KBM-7 (cell line): ENCODE results near the gene CLEC10A.
"Not testable (repeated sequence)": the region's sequence is repeated elsewhere in the genome, so short reads cannot be mapped to it uniquely, and the experiment has no call there.

ENCODE experiments used
- DNase-seq: peaks from one replicate; pipeline ENCODE4 v3.0.0-alpha.2; 2015
- in situ Hi-C: fragments of 300-500 bp; cut with MboI; formaldehyde crosslinking; loops from 2 replicates; pipeline ENCODE4 v1.14.3; 2020; ENCODE audit warnings: low sequenced_read_pairs, low pct_unique_long_range_greater_than_20kb, mixed read lengths

The CLEC10A gene

DNA sequence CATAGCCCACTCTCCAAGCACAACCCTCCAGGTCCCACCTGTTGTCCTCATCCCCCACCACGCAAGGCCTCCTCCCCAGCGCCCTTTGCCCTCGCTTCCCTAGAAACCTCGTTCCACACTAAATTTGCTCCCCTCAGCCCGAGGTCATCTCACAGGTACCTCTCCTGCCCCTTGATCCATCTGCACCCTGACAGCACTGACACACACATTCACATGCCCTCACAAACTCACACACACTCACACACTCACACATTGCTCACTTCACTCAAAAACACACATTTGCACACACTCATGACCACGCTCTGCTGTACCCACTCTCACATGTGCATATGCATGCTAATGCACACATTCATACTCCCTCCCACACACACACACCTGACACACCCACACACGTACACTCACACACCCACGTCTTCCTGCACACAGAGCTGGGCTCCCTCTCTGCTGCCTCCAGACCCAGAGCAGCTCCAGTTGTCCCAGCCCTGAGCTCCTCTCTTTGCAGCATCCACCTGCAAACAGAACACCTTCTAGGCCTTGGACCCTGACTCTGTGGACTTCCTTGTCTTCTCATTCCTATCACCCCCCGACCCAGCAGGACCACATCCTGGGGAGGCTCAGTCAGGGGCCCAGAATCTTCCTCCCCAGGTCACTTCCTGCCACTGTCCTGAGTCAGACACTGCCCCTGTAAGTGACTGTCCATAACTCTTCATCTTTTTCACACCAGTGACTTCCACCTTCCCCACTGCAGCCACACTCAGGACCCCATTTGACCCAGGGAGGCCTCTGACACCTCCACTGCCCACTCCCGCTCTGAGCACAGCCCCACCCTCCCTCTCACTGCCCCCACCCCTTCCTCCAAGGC is 29.6 kb upstream of the CLEC10A start:
- DNase-seq = no peak
- in situ Hi-C loops = no loop called here

DNA sequence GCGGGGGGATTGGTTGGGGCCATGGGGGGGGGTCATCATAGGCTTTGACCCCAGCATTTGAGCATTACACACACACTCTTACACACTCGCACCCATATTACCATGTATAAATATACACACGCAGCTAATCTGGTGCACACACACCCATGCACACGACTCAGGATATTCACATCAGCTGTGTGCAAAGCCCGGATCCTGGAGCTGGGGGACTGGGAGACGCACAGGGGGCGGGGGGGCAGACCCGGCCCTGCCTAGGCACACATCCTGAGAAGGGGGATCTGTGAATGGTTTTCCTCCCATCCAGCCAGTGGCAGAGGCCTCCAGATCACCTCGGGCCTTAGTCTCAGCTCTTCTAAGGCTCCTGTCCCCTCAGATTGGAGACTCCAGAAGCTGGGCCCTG is 28.9 kb upstream of the CLEC10A start:
- DNase-seq = no peak
- in situ Hi-C loops = no loop called here

DNA sequence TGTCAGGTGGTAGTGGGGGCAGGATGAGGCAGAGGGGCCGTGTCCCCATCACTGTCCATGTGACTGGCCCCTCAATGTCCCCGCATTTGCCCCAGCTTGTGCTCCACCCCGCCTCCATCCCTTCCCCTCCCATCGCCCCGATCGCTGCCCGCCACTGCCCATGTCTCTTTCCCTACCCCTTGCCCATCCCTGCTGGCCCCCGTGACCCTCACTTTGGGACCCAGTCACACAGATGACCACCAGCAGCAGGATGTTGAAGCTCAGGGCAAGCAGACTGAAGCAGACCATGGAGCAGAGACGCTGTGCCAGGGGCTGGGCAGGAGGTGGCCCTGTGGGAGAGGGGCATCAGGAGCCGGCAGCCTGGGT is 28.5 kb upstream of the CLEC10A start:
- DNase-seq = no peak
- in situ Hi-C loops = no loop called here

DNA sequence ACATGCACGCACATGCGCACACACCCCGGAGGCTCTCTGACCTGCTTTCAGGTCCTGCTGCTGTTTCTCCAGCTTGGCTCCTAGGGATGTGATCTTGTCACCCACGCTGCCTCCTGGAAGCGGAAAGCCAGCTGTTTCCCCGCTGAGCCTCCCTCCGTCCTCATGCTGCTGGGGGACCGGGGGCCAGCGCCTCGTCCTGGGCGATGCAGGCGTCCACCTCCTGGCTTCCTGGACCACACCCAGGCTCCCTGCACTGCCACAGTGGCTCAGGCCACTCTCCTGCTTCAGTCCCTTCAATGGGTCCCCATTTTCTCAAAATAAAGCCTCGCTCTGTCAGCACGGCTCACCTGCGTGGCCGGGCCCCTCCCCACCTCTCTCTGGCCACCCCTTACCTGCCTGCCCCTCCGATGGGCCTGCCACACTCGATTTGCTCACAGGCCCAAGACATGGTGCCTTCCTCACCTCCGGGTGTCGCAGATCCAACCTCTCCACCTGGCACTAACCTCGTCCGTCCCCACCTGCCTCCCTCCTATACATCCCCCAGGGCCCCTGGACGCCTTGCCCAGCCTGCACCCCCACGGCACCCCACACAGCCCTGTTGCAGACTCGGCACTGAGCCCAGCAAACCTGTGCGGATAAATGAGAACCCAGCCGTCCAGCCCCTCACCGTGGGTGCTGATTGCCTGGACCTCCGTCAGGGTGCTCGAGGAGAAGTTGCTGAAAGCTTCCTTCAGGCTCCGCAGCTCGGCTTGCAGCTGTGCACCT is 27.9 kb upstream of the CLEC10A start:
- DNase-seq = no peak
- in situ Hi-C loops = no loop called here

DNA sequence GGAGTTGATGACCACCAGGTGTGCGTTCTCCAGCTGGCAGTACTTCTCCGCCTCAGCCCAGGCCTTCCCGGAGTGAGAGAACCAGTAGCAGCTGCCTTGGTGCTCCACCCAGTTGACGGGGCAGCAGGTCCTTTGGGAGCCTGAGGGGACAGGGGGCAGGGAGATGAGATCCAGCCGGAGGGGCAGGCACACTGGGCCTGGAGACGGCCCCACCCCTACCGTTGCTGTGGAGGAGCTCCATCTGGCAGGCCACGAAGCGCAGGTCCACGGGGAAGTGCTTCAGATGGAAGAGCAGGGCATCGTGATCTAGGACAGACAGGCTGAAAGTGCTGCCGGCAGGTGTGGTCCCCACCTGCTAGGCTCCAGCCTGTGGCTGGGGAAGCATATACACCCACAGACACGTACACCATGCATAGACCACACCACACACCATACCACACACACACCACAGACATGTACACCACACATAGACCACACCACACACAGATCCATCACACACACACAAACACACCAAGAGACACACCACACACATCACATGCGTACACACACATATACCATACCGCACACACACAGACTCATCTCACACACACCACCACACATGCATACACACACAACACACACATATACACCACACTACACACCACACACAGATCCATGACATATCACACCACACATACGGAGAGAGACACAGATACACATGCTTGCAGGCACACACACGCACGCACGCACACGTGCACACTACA is 27.1 kb upstream of the CLEC10A start:
- no peak for DNase-seq
- in situ Hi-C loops = no loop called here

DNA sequence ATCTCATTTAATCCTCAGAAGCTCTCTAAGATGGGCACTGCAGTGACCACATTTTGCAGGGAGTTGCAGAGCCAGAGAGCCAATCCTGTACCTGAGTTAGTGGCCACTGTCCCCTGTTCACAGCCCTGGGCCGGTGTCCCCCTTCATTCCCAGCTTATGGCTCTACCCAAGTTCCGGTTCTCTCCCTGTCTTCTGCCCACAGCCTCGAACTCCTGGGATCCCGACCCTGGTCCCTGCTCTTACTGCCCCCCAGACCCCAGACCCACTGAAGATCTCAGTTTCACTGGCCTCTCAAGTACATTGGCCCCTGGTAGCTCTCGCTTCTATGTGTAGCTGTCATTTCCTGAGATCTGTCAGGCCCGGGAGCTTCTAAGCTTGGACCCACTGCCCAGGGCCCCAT is 22.4 kb upstream of the CLEC10A start:
- DNase-seq = no peak
- in situ Hi-C loops = no loop called here

DNA sequence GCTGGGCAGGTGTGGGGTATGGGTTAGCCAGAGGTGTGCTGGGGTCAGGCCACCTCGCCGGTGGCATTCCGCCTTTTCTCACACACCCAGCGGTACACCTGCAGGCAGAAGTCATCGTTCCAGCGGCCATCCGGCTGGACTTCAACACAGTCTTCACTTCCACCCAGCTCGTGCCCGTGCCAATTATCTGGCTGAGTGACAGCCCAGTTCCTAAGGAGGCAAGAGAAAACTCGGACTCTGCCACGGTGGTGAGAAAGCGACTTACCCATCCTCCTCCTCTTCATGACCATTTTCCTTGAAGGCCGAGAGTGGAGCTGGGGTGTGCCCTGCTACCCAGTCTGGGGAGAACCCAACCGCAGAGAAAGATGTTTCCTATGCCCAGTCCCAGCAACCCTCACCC is 21.5 kb upstream of the CLEC10A start:
- in situ Hi-C loops = no loop called here

DNA sequence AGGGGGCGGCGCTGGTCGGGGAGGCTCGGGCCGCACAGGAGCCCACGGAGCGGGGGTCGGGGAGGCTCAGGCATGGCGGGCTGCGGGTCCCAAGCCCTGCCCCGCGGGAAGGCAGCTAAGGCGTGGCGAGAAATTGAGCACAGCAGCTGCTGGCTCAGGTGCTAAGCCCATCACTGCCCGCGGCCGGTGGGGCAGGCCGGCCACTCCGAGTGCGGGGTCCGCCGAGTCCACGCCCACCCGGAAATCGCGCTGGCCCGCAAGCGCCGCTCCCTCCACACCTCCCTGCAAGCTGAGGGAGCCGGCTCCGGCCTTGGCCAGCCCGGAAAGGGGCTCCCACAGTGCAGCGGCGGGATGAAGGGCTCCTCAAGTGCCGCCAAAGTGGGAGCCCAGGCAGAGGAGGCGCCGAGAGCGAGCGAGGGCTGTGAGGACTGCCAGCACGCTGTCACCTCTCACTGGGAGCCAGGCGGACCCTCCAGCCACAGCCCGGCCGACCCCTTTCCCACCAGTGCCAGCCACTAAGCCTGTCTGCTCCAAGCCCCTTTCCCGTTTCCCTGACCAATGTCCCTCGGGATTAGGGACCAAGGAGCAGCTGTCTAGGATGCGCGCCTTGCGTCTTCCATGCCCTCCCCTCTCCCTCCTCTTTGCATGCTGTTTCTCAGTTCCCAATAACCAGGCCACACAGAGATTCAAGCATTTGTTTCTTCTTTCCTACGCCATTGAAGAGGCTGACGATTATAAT is 20.8 kb upstream of the CLEC10A start:
- DNase-seq, in situ Hi-C loops: not testable (repeated sequence)

More for the DNA sequence above, 21.5 kb upstream of the CLEC10A start:
- no peak for DNase-seq

DNA sequence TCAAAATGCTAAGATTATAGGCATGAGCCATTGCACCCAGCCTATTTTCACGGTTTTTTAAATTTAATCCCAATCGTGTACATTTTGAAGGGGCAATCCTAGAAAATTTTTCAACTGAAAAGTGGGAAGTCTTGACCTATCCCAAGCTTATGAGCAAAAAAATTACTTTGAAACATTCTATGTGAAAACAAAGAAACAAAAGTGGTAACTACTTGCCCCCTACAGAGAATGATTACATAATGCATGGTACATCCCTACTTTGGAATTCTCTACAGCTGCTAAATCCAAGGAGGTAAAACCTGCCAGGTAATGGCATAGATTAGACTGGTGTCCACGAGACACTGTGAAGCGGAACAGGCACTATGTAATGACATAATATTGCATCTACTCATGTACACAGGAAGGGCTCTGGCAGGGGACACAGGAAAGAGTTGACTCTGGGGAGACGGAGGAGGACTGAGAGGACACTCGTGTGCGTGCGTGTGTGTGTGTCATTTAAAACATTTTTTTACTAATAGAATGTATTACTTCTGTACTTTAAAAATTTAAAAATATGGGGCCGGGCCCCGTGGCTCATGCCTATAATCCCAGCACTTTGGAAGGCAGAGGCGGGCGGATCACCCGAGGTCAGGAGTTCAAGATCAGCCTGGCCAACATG is 18.9 kb upstream of the CLEC10A start:
- DNase-seq = no peak
- in situ Hi-C loops = no loop called here

DNA sequence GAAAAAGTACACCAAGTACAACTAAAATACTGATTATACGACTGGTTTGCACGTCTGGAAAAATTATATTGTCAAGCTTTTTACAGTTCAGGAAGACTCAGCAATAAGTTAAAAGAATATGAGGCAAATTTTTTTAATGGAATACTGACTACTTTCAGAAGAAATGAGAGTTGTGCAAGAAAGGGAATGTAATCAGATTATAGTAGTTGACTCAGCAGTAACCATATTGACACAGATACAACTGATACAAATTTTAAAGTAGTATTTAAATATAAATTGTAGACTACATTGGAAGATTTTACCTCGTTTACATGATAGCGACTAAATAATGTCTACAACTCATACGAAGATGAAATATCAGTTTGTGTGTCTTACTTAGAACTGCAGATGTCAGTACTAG is 17.9 kb upstream of the CLEC10A start:
- DNase-seq = no peak
- in situ Hi-C loops = no loop called here

DNA sequence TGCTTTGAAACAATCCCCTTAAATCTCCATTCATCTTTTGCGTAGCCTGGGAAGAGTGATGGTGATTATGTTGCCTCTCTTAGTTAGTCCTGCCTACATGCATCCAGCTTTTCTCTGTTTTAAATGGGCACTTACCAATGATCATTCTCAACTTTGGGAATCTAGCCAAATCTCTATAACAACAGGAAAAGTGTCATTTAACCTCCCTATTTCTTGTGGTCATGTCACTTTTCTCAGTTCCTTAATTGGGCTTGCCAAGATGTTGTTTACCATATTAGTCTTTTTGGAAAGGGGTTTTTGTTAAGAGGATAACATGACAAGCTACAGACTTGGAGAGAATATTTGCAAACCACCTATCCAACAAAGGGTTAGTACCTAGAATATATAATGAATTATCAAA is 15.6 kb upstream of the CLEC10A start:
- DNase-seq = peak; percentile 74
- in situ Hi-C loops = no loop called here

DNA sequence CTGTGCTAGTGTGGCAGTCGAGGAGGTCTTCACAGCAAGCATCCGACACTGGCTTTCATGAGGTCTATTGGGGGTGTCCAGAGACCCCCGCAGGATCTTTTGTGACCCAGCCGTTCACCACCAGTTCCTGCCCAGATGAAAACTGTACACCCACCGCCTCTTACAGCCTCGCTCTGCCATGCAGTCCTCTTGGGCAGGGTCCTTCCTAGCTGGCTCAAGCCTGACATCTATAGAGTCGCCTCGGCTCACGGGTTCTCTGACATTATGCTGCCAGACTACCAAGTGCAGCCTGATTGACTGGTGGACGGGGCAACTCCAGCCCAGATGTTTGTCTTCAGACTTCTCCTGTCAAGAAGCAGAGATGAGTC is 14.6 kb upstream of the CLEC10A start:
- in situ Hi-C loops = no loop called here
- no peak for DNase-seq

DNA sequence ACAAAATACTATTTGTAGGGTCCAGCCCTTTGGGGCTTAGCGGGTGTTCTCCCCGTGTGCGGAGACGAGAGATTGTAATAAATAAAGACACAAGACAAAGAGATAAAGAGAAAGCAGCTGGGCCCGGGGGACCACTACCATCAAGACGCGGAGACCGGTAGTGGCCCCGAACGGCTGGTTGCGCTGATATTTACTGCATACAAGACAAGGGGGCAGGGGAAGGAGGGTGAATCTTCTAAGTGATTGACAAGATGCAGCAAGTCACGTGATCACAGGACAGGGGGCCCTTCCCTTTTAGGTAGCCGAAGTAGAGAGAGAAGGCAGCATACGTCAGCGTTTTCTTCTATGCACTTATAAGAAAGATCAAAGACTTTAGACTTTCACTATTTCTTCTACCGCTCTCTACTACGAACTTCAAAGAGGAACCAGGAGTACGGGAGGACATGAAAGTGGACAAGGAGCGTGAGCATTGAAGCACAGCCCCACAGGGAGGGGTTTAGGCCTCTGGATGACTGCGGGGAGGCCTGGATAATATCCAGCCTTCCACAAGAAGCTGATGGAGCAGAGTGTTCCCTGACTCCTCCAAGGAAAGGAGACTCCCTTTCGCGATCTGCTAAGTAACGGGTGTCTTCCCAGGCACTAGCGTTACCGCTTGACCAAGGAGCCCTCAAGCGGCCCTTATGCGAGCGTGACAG is 11.4 kb upstream of the CLEC10A start:
- DNase-seq, in situ Hi-C loops: not testable (repeated sequence)

DNA sequence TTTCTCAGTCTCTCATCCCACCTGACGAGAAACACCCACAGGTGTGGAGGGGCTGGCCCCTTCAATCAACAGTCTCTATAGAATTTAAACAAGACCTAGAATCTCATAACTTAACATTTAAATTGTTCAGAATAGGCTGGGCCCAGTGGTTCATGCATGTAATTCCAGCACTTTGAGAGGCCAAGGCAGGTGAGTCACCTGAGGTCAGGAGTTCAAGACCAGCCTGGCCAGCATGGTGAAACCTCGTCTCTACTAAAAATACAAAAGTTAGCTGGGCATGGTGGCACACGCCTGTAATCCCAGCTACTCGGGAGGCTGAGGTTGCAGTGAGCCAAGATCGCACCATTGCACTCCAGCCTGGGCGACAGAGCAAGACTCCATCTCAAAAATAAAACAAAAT is 9.5 kb upstream of the CLEC10A start:
- in situ Hi-C loops, DNase-seq: not testable (repeated sequence)

DNA sequence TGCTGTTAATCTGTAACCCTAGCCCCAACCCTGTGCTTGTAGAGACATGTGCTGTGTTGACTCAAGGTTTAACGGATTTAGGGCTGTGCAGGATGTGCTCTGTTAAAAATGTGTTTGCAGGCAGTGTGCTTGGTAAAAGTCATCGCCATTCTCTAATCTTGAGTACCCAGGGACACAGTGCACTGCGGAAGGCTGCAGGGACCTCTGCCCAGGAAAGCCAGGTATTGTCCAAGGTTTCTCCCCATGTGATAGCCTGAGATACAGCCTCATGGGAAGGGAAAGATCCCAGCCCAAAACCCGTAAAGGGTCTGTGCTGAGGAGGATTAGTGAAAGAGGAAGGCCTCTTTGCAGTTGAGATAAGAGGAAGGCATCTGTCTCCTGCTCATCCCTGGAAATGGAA is 8.4 kb upstream of the CLEC10A start:
- DNase-seq, in situ Hi-C loops: not testable (repeated sequence)

DNA sequence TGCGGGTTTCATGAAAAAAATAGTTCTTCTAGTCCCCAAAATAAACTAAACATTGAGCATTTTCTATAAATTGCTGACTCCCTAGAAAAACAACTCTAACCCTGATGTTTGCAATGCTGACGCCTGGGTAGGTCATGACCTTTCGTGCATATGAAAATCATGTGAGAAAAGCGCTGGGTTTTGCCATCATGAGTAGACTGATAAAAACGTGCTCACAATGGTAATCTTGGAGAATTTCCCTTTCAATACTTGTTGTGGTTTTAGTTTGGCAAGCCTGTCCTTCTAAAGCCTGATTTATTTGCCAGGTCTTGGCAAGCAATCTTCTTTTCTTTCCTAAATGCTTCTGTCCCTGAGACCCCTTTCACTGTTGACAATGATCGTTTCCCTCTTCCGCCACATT is 4.0 kb upstream of the CLEC10A start:
- in situ Hi-C loops = no loop called here
- no peak for DNase-seq

DNA sequence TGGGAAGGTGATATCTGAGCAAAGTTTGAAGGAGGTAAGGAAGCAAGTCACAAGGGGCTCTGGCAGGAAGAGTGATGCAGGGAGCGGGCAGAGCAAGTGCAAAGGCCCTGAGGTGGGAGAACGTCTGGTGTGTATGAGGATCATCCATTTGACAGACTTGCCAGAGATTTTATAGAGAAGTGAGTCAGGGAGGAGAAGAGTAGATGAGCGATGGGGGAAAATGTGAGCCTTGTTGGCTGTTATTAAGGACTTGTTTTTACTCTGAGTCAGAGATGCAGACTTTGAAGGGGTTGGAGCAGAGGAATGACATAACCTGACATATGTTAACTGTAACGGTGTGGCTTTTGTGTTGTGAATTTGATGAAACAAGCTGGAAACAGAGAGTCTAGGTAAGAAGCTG is 3.5 kb upstream of the CLEC10A start:
- in situ Hi-C loops = no loop called here
- DNase-seq = no peak

DNA sequence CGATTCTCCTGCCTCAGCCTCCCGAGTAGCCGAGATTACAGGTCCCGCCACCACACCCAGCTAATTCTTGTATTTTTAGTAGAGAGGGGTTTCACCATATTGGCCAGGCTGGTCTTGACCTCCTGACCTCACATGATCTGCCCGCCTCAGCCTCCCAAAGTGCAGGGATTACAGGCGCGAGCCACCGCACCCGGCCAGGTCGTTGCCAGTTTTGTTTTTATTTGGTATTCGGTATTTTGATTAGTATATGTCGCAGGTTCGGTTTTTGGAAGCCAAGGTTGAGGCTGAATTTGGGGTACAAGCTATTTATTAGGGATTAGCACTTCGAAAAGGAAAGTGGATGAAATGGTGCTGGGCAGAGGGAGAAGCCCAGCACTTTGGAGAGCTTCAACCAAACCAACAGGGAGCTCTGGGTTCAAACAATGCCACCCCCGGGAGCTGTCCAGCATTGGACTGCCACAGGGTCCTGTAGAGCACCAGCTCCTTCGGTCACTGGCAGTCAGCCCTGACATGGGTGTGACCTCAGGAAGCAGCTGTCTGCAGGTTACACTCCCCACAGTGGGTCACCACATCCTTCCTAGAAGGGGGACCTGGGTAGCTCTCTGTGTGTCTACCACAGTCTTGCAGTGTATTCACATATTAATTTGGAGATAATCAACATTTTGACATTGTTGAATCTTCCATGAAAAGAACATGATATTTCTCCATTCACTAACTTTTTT is 1.5 kb upstream of the CLEC10A start:
- DNase-seq = peak; percentile 33
- in situ Hi-C loops = no loop called here
